ENCODE measurements around the gene LAMTOR3. TPM values are rescaled to one million over a fixed set of nuclear protein-coding genes. Genes with fewer than 3 reads are reported as not detected.

Gene LAMTOR3
- total and polyA plus RNA-seq, 2 donors (not counting 3 experiments of a cell fraction or from before 2014, with no cell fraction given): 25.3 to 31.0 TPM

- H3K79me2 ChIP-seq (ENCODE audit: control insufficient read depth, insufficient read depth, low read length): no peaks in the 10 kb centered on the region
- ChIA-PET CTCF (no interaction called here), POLR2A (no interaction called here)
- no peaks in the 10 kb centered on the region for H4K20me1 ChIP-seq (replicated peaks; ENCODE audit: control insufficient read depth, extremely low read depth, insufficient read depth, low read length)
- no peak overlapping the region for H3K4me3 ChIP-seq (replicated peaks in 1 of 3; ENCODE audit: insufficient read depth in 1 of 3, low read depth in 1 of 3, low read length in 3 of 3)
- intact Hi-C loops (cut with micrococcal nuclease) (no loop called here), dilution Hi-C loops (cut with MboI; ENCODE audit: extremely low pct_ligation_motif_present, low sequenced_read_pairs) (no loop called here)
- H3K9me3 ChIP-seq (replicated peaks; ENCODE audit: control insufficient read depth, insufficient read depth, low read length): no peaks in the 10 kb centered on the region
- no peak overlapping the region for H3K9ac ChIP-seq (replicated peaks; ENCODE audit: extremely low read depth, insufficient read depth, low read length)
- no peak overlapping the region for H3K27ac ChIP-seq (ENCODE audit: insufficient read depth, low read depth, low read length)
- H3K4me2 ChIP-seq (ENCODE audit: insufficient read depth, low read length): no peak overlapping the region
- no TSS peak for BruUV-seq (replicated peaks)
- H3K27me3 ChIP-seq (ENCODE audit: control insufficient read depth in 2 of 2, insufficient read depth in 2 of 2, low read length in 2 of 2): no peaks in the 10 kb centered on the region
- H3K9me1 ChIP-seq (replicated peaks; ENCODE audit: control insufficient read depth, extremely low read depth, insufficient read depth, low read length): no peaks in the 10 kb centered on the region
- no peaks in the 10 kb centered on the region for H3K4me1 ChIP-seq (ENCODE audit: control insufficient read depth, extremely low read depth, insufficient read depth, low read length)
- H2AFZ ChIP-seq (ENCODE audit: low read depth, low read length): no peak overlapping the region
- no peak for DNase-seq (ENCODE audit: low read depth, low spot score)
- FAIRE-seq: no peak
- H3K36me3 ChIP-seq (ENCODE audit: control insufficient read depth in 2 of 2, extremely low read depth in 1 of 2, insufficient read depth in 2 of 2, low read length in 2 of 2): no peaks in the 10 kb centered on the region
- no peak for TF ChIP-seq MAX (IDR thresholded peaks at IDR 0.05; ENCODE audit: insufficient read depth, insufficient read length)
- no peak for TF ChIP-seq MYC (IDR thresholded peaks at IDR 0.05; ENCODE audit: low read depth, low read length)
- TF ChIP-seq POLR2A (IDR thresholded peaks at IDR 0.05; ENCODE audit: low read depth, low read length): no peak
- TF ChIP-seq EZH2 (IDR thresholded peaks at IDR 0.05; ENCODE audit: borderline replicate concordance, low read depth, low read length, severe bottlenecking): no peak
- TF ChIP-seq JUN (IDR thresholded peaks at IDR 0.05; ENCODE audit: borderline replicate concordance, insufficient read depth, insufficient read length, low read depth): no peak
Measured at GRCh38 chr4:99843413-99843812, 50.8 kb downstream of the LAMTOR3 start.

GRCh38 chr4:99841129-99841528, 53.1 kb downstream of the LAMTOR3 start:
- H3K4me3 ChIP-seq (replicated peaks in 1 of 3; ENCODE audit: insufficient read depth in 1 of 3, low read depth in 1 of 3, low read length in 3 of 3): no peak overlapping the region
- ChIA-PET POLR2A (no interaction called here), CTCF (no interaction called here)
- BruUV-seq (replicated peaks): no TSS peak
- H3K4me1 ChIP-seq (ENCODE audit: control insufficient read depth, extremely low read depth, insufficient read depth, low read length): no peaks in the 10 kb centered on the region
- H3K27me3 ChIP-seq (ENCODE audit: control insufficient read depth in 2 of 2, insufficient read depth in 2 of 2, low read length in 2 of 2): peaks cover 0 to 2% of the 10 kb centered on the region in 2 experiments
- H3K79me2 ChIP-seq (ENCODE audit: control insufficient read depth, insufficient read depth, low read length): no peaks in the 10 kb centered on the region
- no peaks in the 10 kb centered on the region for H4K20me1 ChIP-seq (replicated peaks; ENCODE audit: control insufficient read depth, extremely low read depth, insufficient read depth, low read length)
- no peak overlapping the region for H3K27ac ChIP-seq (ENCODE audit: insufficient read depth, low read depth, low read length)
- no peaks in the 10 kb centered on the region for H3K9me1 ChIP-seq (replicated peaks; ENCODE audit: control insufficient read depth, extremely low read depth, insufficient read depth, low read length)
- dilution Hi-C loops (cut with MboI; ENCODE audit: extremely low pct_ligation_motif_present, low sequenced_read_pairs): no loop called here
- TF ChIP-seq POLR2A (IDR thresholded peaks at IDR 0.05; ENCODE audit: low read depth, low read length) (no peak), MYC (IDR thresholded peaks at IDR 0.05; ENCODE audit: low read depth, low read length) (no peak), EZH2 (IDR thresholded peaks at IDR 0.05; ENCODE audit: borderline replicate concordance, low read depth, low read length, severe bottlenecking) (no peak), FOS (IDR thresholded peaks at IDR 0.05; ENCODE audit: borderline replicate concordance, insufficient read depth, low read length) (no peak), MAX (IDR thresholded peaks at IDR 0.05; ENCODE audit: insufficient read depth, insufficient read length) (no peak), CTCF (IDR thresholded peaks at IDR 0.05; ENCODE audit: extremely low read depth in 1 of 2, insufficient read depth in 1 of 2, low read depth in 1 of 2, low read length in 2 of 2) (no peak), POLR2AphosphoS5 (IDR thresholded peaks at IDR 0.05; ENCODE audit: insufficient read depth, low read depth, low read length) (no peak), JUN (IDR thresholded peaks at IDR 0.05; ENCODE audit: borderline replicate concordance, insufficient read depth, insufficient read length, low read depth) (no peak), GATA2 (IDR thresholded peaks at IDR 0.05; ENCODE audit: insufficient read depth, insufficient read length, low read depth, low read length) (no peak)
- H3K9me3 ChIP-seq (replicated peaks; ENCODE audit: control insufficient read depth, insufficient read depth, low read length): no peaks in the 10 kb centered on the region
- no peak for DNase-seq (ENCODE audit: low read depth, low spot score)
- intact Hi-C loops (cut with micrococcal nuclease): no loop called here
- no peaks in the 10 kb centered on the region for H3K36me3 ChIP-seq (ENCODE audit: control insufficient read depth in 2 of 2, extremely low read depth in 1 of 2, insufficient read depth in 2 of 2, low read length in 2 of 2)
- no peak overlapping the region for H3K9ac ChIP-seq (replicated peaks; ENCODE audit: extremely low read depth, insufficient read depth, low read length)
- FAIRE-seq: no peak
- no peak overlapping the region for H3K4me2 ChIP-seq (ENCODE audit: insufficient read depth, low read length)
- no peak overlapping the region for H2AFZ ChIP-seq (ENCODE audit: low read depth, low read length)
